Muscle layer of duodenum (tissue), 2 donors: ENCODE results near the gene UVSSA.

Experiments used
- H3K27ac ChIP-seq: one replicate; pipeline ENCODE4 v1.7.0; 2013; ENCODE audit warnings: mild to moderate bottlenecking, low read length
- H3K27me3 ChIP-seq: one replicate; pipeline ENCODE4 v1.7.0; 2013; ENCODE audit warnings: low read depth, mild to moderate bottlenecking, control low read depth, low read length
- H3K36me3 ChIP-seq, 2 donors: one replicate each; pipeline ENCODE4 v1.7.0; 2013; ENCODE audit warnings: low read length in 2 of 2, control low read depth in 1 of 2, mild to moderate bottlenecking in 1 of 2; ENCODE audit not compliant: insufficient read depth in 2 of 2, control insufficient read depth in 1 of 2
- H3K4me1 ChIP-seq, 2 donors: one replicate each; pipeline ENCODE4 v1.7.0; 2013; ENCODE audit warnings: low read length in 2 of 2, mild to moderate bottlenecking in 2 of 2, control low read depth in 1 of 2, moderate library complexity in 1 of 2; ENCODE audit not compliant: insufficient read depth in 2 of 2, control insufficient read depth in 1 of 2
- H3K4me3 ChIP-seq, 2 donors: one replicate each; pipeline ENCODE4 v1.7.0; 2013; ENCODE audit warnings: low read length in 2 of 2, low read depth in 1 of 2, mild to moderate bottlenecking in 1 of 2
- H3K9me3 ChIP-seq, 2 donors: one replicate each; pipeline ENCODE4 v1.7.0; 2013; ENCODE audit warnings: low read length in 2 of 2, control low read depth in 1 of 2, mild to moderate bottlenecking in 1 of 2; ENCODE audit not compliant: control insufficient read depth in 1 of 2
- donor health status: healthy.

Gene UVSSA

GRCh38 chr4:1345903-1346780, 866 bp upstream of the UVSSA start:
- Histone ChIP-seq H3K4me3 (peak overlapping the region; percentile 64 to 95), H3K9me3 (no peaks in the 10 kb centered on the region), H3K4me1 (peaks cover 12 to 24% of the 10 kb centered on the region in 2 donors), H3K27ac (no peak overlapping the region), H3K36me3 (peaks cover 4 to 13% of the 10 kb centered on the region in 2 donors), H3K27me3 (no peaks in the 10 kb centered on the region)

GRCh38 chr4:1347410-1347864, 429 bp downstream of the UVSSA start:
- Histone ChIP-seq H3K36me3 (peaks cover 0 to 11% of the 10 kb centered on the region in 2 donors), H3K27ac (peak overlapping the region; percentile 97), H3K4me1 (peaks cover 12 to 27% of the 10 kb centered on the region in 2 donors), H3K27me3 (no peaks in the 10 kb centered on the region), H3K4me3 (peak overlapping the region; percentile 79 to 95), H3K9me3 (no peaks in the 10 kb centered on the region)

GRCh38 chr4:1348014-1348513, 1.1 kb downstream of the UVSSA start:
- Histone ChIP-seq H3K27ac (peak overlapping the region; percentile 97), H3K27me3 (no peaks in the 10 kb centered on the region), H3K4me3 (peak overlapping the region; percentile 79 to 95), H3K9me3 (no peaks in the 10 kb centered on the region), H3K4me1 (peaks cover 12 to 27% of the 10 kb centered on the region in 2 donors), H3K36me3 (peaks cover 0 to 16% of the 10 kb centered on the region in 2 donors)

GRCh38 chr4:1348746-1349145, 1.7 kb downstream of the UVSSA start:
- H3K36me3 ChIP-seq: peaks cover 0 to 23% of the 10 kb centered on the region in 2 donors
- H3K27me3 ChIP-seq: no peaks in the 10 kb centered on the region
- no peak overlapping the region for H3K4me3 ChIP-seq
- peaks cover 12 to 27% of the 10 kb centered on the region in 2 donors for H3K4me1 ChIP-seq
- no peaks in the 10 kb centered on the region for H3K9me3 ChIP-seq
- peak overlapping the region; percentile 97 for H3K27ac ChIP-seq

- Histone ChIP-seq H3K36me3 (peaks cover 0 to 23% of the 10 kb centered on the region in 2 donors), H3K27ac (no peak overlapping the region), H3K9me3 (no peaks in the 10 kb centered on the region), H3K27me3 (no peaks in the 10 kb centered on the region), H3K4me3 (no peak overlapping the region), H3K4me1 (peaks cover 12 to 27% of the 10 kb centered on the region in 2 donors)
Measured at GRCh38 chr4:1349359-1350168, 2.6 kb downstream of the UVSSA start.

GRCh38 chr4:1350169-1350520, 3.1 kb downstream of the UVSSA start:
- no peak overlapping the region for H3K4me3 ChIP-seq
- H3K4me1 ChIP-seq: peaks cover 12 to 27% of the 10 kb centered on the region in 2 donors
- H3K27ac ChIP-seq: no peak overlapping the region
- H3K9me3 ChIP-seq: no peaks in the 10 kb centered on the region
- peaks cover 0 to 29% of the 10 kb centered on the region in 2 donors for H3K36me3 ChIP-seq
- no peaks in the 10 kb centered on the region for H3K27me3 ChIP-seq

- Histone ChIP-seq H3K4me1 (peaks cover 12 to 21% of the 10 kb centered on the region in 2 donors), H3K27ac (no peak overlapping the region), H3K4me3 (no peak overlapping the region), H3K9me3 (no peaks in the 10 kb centered on the region), H3K36me3 (peaks cover 0 to 40% of the 10 kb centered on the region in 2 donors), H3K27me3 (no peaks in the 10 kb centered on the region)
Measured at GRCh38 chr4:1351854-1352566, 5.0 kb downstream of the UVSSA start.

GRCh38 chr4:1352567-1352900, 5.5 kb downstream of the UVSSA start:
- H3K4me1 ChIP-seq: peaks cover 11 to 21% of the 10 kb centered on the region in 2 donors
- H3K27me3 ChIP-seq: no peaks in the 10 kb centered on the region
- H3K36me3 ChIP-seq: peaks cover 0 to 42% of the 10 kb centered on the region in 2 donors
- H3K27ac ChIP-seq: no peak overlapping the region
- no peaks in the 10 kb centered on the region for H3K9me3 ChIP-seq
- H3K4me3 ChIP-seq: no peak overlapping the region

GRCh38 chr4:1353186-1354055, 6.4 kb downstream of the UVSSA start:
- no peak overlapping the region for H3K4me3 ChIP-seq
- peaks cover 0 to 51% of the 10 kb centered on the region in 2 donors for H3K36me3 ChIP-seq
- H3K27ac ChIP-seq: no peak overlapping the region
- H3K9me3 ChIP-seq: no peaks in the 10 kb centered on the region
- H3K4me1 ChIP-seq: peaks cover 2 to 14% of the 10 kb centered on the region in 2 donors
- H3K27me3 ChIP-seq: no peaks in the 10 kb centered on the region
